ENCODE data around the gene PXK. TPM values are rescaled to one million over a fixed set of nuclear protein-coding genes. Genes with fewer than 3 reads are reported as not detected.

PXK gene
- total RNA-seq, 3 donors from 2014 or later (not counting 1 experiment from before 2014, with no cell fraction given) = 42.1 to 53.8 (median 48.9) TPM

DNA sequence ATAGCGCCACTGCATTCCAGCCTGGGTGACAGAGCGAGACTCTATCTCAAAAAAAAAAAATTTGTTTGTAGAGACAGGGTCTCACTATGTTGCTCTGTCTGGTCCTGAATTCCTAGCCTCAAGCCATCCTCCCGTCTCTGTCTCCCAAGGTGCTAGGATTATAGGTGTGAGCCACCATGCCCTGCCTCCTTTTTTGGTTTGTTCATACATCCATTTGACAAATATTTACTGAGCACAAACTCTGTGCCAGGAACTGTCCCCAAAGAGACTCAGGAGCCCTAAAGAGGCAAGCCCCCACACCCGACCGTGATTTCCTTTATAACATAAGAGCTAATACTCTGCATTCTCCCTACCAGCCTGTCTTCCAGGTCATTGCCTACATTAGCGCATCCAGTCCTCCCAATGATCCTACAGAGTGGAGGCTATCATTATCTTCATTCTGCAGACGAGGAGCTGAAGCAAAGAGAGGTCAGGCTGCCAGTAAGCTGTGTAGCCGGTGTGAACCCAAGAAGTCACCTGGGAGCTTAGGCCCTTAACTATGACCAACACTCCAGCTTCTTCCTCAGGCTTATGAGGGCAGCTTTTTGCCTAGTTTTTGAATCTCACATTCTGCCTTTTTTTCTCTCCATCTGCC is 6.3 kb upstream of the PXK start:
- DNase-seq (no peak), ATAC-seq (no peak)
- intact Hi-C loops (cut with micrococcal nuclease) = no loop called here
- Histone ChIP-seq H3K27me3 (ENCODE audit: control insufficient read depth, insufficient read depth, low read length) (no peaks in the 10 kb centered on the region), H3K4me3 (ENCODE audit: low read length) (no peak overlapping the region), H3K36me3 (ENCODE audit: control insufficient read depth, insufficient read depth, low read length) (no peaks in the 10 kb centered on the region), H3K4me1 (ENCODE audit: control insufficient read depth, insufficient read depth, low read length) (no peaks in the 10 kb centered on the region), H3K9me3 (ENCODE audit: control insufficient read depth, insufficient read depth, low read length) (no peaks in the 10 kb centered on the region), H3K27ac (ENCODE audit: low read length) (no peak overlapping the region)
- H3K9me3 Mint-ChIP-seq = no peaks in the 10 kb centered on the region
- no peaks in the 10 kb centered on the region for H3K36me3 Mint-ChIP-seq
- H3K27me3 Mint-ChIP-seq (ENCODE audit: low read depth in 2 of 2) = no peaks in the 10 kb centered on the region
- H3K27ac Mint-ChIP-seq = peak overlapping the region in 1 of 2 donors; percentile 9
- 96% methylated on average over 8 of the region's 8 CpGs for WGBS (ENCODE audit: insufficient coverage)
- H3K4me3 Mint-ChIP-seq = no peak overlapping the region
- TF ChIP-seq, protein P1, sequence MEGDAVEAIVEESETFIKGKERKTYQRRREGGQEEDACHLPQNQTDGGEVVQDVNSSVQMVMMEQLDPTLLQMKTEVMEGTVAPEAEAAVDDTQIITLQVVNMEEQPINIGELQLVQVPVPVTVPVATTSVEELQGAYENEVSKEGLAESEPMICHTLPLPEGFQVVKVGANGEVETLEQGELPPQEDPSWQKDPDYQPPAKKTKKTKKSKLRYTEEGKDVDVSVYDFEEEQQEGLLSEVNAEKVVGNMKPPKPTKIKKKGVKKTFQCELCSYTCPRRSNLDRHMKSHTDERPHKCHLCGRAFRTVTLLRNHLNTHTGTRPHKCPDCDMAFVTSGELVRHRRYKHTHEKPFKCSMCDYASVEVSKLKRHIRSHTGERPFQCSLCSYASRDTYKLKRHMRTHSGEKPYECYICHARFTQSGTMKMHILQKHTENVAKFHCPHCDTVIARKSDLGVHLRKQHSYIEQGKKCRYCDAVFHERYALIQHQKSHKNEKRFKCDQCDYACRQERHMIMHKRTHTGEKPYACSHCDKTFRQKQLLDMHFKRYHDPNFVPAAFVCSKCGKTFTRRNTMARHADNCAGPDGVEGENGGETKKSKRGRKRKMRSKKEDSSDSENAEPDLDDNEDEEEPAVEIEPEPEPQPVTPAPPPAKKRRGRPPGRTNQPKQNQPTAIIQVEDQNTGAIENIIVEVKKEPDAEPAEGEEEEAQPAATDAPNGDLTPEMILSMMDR (IDR thresholded peaks at IDR 0.05) = no peak
- H3K4me1 Mint-ChIP-seq = no peaks in the 10 kb centered on the region

DNA sequence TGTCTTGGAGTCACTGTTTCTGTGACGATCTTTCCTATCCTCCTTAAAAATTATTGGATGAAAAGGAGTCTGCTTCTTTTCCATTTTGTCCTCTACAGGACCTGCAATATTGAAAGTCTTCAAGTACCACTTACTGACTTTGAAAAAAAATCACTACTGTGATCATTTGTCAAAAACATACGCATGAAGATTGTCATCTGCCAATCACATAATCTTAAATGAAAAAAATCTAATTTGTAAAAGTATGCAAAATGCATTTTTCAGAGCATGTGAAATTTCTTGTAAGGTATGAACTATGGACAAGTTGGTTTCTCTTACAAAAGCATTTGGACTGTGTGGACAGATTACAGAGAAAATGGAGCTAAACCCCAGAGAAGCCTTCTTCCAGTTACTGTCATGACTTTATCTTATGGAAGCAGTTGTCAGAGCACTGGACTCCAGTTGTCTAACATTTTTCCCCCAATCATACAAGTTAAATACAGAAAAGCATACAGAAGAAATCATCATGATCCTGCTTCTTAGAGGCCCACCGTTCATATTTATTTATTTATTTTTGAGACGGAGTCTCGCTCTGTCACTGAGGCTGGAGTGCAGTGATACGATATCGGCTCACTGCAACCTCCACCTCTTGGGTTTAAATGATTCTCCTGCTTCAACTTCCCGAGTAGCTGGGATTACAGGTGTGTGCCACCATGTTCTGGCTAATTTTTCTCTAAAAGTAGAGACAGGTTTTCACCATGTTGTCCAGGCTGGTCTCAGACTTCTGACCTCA is 3.4 kb upstream of the PXK start:
- Mint-ChIP-seq H3K4me3 (no peak overlapping the region), H3K9me3 (no peaks in the 10 kb centered on the region), H3K27me3 (ENCODE audit: low read depth in 2 of 2) (no peaks in the 10 kb centered on the region), H3K4me1 (peaks cover 10 to 22% of the 10 kb centered on the region in 2 donors), H3K27ac (peak overlapping the region in 1 of 2 donors; percentile 11), H3K36me3 (no peaks in the 10 kb centered on the region)
- no peaks in the 10 kb centered on the region for H3K9me3 ChIP-seq (ENCODE audit: control insufficient read depth, insufficient read depth, low read length)
- no peak overlapping the region for H3K27ac ChIP-seq (ENCODE audit: low read length)
- intact Hi-C loops (cut with micrococcal nuclease) = no loop called here
- 97% methylated on average over 6 of the region's 8 CpGs for WGBS (ENCODE audit: insufficient coverage)
- peaks cover 9% of the 10 kb centered on the region for H3K4me1 ChIP-seq (ENCODE audit: control insufficient read depth, insufficient read depth, low read length)
- ATAC-seq (no peak), DNase-seq (no peak)
- TF ChIP-seq, protein P1 (IDR thresholded peaks at IDR 0.05) = no peak
- no peak overlapping the region for H3K4me3 ChIP-seq (ENCODE audit: low read length)
- H3K36me3 ChIP-seq (ENCODE audit: control insufficient read depth, insufficient read depth, low read length) = no peaks in the 10 kb centered on the region
- no peaks in the 10 kb centered on the region for H3K27me3 ChIP-seq (ENCODE audit: control insufficient read depth, insufficient read depth, low read length)

DNA sequence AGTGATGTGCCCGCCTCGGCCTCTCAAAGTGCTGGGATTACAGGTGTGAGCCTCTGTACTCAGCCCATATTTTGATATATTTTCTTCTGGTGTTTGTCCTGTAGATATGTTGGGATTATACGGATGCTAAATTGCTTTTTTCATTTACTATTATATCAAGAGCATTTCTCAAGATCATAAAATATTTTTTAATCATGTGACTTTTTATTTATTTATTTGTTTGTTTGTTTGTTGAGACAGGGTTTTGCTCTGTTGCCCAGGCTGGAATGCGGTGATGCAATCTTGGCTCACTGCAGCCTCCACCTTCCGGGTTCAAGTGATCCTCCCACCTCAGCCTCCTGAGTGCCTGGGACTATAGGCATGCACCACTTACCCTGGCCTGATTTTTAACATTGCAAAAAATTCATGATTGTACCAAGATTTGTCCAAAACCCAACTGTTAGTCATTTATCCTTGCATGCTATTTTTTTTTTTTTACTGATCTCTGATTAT is 2.7 kb upstream of the PXK start:
- Histone ChIP-seq H3K9me3 (ENCODE audit: control insufficient read depth, insufficient read depth, low read length) (no peaks in the 10 kb centered on the region), H3K27ac (ENCODE audit: low read length) (no peak overlapping the region), H3K4me3 (ENCODE audit: low read length) (no peak overlapping the region), H3K27me3 (ENCODE audit: control insufficient read depth, insufficient read depth, low read length) (no peaks in the 10 kb centered on the region), H3K36me3 (ENCODE audit: control insufficient read depth, insufficient read depth, low read length) (no peaks in the 10 kb centered on the region), H3K4me1 (ENCODE audit: control insufficient read depth, insufficient read depth, low read length) (peaks cover 11% of the 10 kb centered on the region)
- H3K27me3 Mint-ChIP-seq (ENCODE audit: low read depth in 2 of 2) = no peaks in the 10 kb centered on the region
- H3K4me3 Mint-ChIP-seq = no peak overlapping the region
- H3K4me1 Mint-ChIP-seq = peaks cover 16 to 28% of the 10 kb centered on the region in 2 donors
- intact Hi-C loops (cut with micrococcal nuclease) = no loop called here
- TF ChIP-seq, protein P1 (IDR thresholded peaks at IDR 0.05) = no peak
- no peak for ATAC-seq
- H3K27ac Mint-ChIP-seq = no peak overlapping the region
- no peaks in the 10 kb centered on the region for H3K36me3 Mint-ChIP-seq
- WGBS (ENCODE audit: insufficient coverage) = 97% methylated on average over 4 of the region's 5 CpGs
- H3K9me3 Mint-ChIP-seq = no peaks in the 10 kb centered on the region
- DNase-seq = no peak
